Ascending aorta (tissue), 2 donors: Measurements from ENCODE around the gene DHRS7B. TPM values are rescaled to one million over a fixed set of nuclear protein-coding genes. Genes with fewer than 3 reads are reported as not detected.

Source experiments
- DNase-seq, 2 donors: peaks; one replicate each; pipeline ENCODE4 v3.0.0-alpha.2; 2019; ENCODE audit warnings: low spot score in 2 of 2
- H3K27ac ChIP-seq, 2 donors: fragments of 200-600 bp; sonication (generic); one replicate each; pipeline ENCODE4 v1.5.1; 2016 to 2017; ENCODE audit warnings: mild to moderate bottlenecking in 1 of 2
- H3K27me3 ChIP-seq: fragments of 200-600 bp; sonication (generic); one replicate; pipeline ENCODE4 v1.5.1; 2017
- H3K36me3 ChIP-seq, 2 donors: fragments of 200-600 bp; sonication (generic); one replicate each; pipeline ENCODE4 v1.5.1; 2016
- H3K4me1 ChIP-seq, 2 donors: fragments of 200-600 bp; sonication (generic); one replicate each; pipeline ENCODE4 v1.5.1; 2016 to 2017; ENCODE audit warnings: mild to moderate bottlenecking in 1 of 2
- H3K4me3 ChIP-seq, 2 donors: fragments of 200-600 bp; sonication (generic); one replicate each; pipeline ENCODE4 v1.5.1; 2016 to 2017; ENCODE audit warnings: mild to moderate bottlenecking in 1 of 2
- H3K9me3 ChIP-seq, 2 donors: fragments of 200-600 bp; sonication (generic); one replicate each; pipeline ENCODE4 v1.5.1; 2016
- intact Hi-C: fragments of 100-400 bp; cut with DNase I; formaldehyde crosslinking; loops from one replicate; pipeline ENCODE4 v1.15.1; 2023
- total RNA-seq: library from RNA; depleted of rRNA; stranded (reverse); fragments of >200 nt; gene quantifications from one replicate; pipeline ENCODE4 v1.1.0, GENCODE V29; 2016
- TF ChIP-seq, protein P1 (sequence below), 3 experiments: fragments of 200-600 bp in 2 of 3; fragments of 450-650 bp in 1 of 3; sonication (generic) in 2 of 3; IDR thresholded peaks; one replicate each; pipeline ENCODE4 v1.5.1; 2016 to 2019; ENCODE audit warnings: antibody characterized with exemption in 3 of 3, mild to moderate bottlenecking in 1 of 3, moderate library complexity in 1 of 3

DHRS7B gene
- total RNA-seq, 1 donor from 2014 or later, result 89.5 TPM

DNA sequence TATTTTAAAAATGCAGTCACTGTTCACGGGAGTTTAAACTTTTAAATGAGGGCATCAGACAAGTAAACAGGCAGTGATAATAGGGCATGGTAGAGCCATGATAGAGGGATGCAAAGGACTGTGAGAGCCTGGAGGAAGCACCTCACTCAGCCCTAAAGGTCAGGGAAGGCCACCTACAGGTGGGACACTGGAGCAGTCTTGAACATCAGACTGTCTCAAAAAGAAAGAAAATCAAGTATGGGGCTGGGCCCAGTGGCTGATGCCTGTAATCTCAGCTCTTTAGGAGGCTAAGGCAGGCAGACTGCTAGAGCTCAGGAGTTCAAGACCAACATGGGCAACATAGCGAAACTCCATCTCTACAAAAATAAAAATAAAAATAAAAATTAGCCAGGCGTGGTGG lies 31.0 kb upstream of the DHRS7B start:
- H3K27me3 ChIP-seq, result no peaks in the 10 kb centered on the region
- H3K9me3 ChIP-seq, result no peaks in the 10 kb centered on the region
- peaks cover 0 to 5% of the 10 kb centered on the region in 2 donors for H3K4me1 ChIP-seq
- H3K36me3 ChIP-seq, result no peaks in the 10 kb centered on the region
- no peak overlapping the region for H3K27ac ChIP-seq
- no peak overlapping the region for H3K4me3 ChIP-seq
- TF ChIP-seq, protein P1, sequence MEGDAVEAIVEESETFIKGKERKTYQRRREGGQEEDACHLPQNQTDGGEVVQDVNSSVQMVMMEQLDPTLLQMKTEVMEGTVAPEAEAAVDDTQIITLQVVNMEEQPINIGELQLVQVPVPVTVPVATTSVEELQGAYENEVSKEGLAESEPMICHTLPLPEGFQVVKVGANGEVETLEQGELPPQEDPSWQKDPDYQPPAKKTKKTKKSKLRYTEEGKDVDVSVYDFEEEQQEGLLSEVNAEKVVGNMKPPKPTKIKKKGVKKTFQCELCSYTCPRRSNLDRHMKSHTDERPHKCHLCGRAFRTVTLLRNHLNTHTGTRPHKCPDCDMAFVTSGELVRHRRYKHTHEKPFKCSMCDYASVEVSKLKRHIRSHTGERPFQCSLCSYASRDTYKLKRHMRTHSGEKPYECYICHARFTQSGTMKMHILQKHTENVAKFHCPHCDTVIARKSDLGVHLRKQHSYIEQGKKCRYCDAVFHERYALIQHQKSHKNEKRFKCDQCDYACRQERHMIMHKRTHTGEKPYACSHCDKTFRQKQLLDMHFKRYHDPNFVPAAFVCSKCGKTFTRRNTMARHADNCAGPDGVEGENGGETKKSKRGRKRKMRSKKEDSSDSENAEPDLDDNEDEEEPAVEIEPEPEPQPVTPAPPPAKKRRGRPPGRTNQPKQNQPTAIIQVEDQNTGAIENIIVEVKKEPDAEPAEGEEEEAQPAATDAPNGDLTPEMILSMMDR (IDR thresholded peaks at IDR 0.05), result no peak
- no peak for DNase-seq
- intact Hi-C loops, result loop anchor here (5.0 kb wide), 1 partner anchor 53 kb away; the partner anchor contains the start of gene USP22

DNA sequence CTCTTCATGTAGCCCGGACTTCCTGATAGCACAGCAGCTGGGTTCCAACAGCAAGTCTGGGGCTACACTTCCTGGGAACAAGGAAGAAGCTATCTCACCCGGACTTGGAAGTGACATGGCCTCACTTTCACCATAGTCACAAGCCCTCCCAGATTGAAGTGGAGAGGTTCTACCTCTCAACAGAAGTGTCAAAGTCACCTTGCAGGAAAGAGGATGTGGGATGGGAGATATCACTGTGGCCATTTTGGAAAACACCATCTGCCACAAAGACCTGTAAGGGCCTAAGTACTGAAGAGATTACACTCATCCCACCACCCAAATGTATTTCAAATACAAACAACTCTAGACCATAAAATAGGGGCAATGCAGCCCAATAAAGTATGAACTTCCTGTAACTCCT lies 29.9 kb upstream of the DHRS7B start:
- intact Hi-C loops, result loop anchor here (5.0 kb wide), 1 partner anchor 55 kb away; the partner anchor contains the start of gene USP22
- Histone ChIP-seq H3K4me1 (peaks cover 0 to 5% of the 10 kb centered on the region in 2 donors), H3K4me3 (no peak overlapping the region), H3K27ac (no peak overlapping the region), H3K27me3 (no peaks in the 10 kb centered on the region), H3K36me3 (no peaks in the 10 kb centered on the region), H3K9me3 (no peaks in the 10 kb centered on the region)
- DNase-seq, result no peak
- TF ChIP-seq, protein P1 (IDR thresholded peaks at IDR 0.05), result no peak

DNA sequence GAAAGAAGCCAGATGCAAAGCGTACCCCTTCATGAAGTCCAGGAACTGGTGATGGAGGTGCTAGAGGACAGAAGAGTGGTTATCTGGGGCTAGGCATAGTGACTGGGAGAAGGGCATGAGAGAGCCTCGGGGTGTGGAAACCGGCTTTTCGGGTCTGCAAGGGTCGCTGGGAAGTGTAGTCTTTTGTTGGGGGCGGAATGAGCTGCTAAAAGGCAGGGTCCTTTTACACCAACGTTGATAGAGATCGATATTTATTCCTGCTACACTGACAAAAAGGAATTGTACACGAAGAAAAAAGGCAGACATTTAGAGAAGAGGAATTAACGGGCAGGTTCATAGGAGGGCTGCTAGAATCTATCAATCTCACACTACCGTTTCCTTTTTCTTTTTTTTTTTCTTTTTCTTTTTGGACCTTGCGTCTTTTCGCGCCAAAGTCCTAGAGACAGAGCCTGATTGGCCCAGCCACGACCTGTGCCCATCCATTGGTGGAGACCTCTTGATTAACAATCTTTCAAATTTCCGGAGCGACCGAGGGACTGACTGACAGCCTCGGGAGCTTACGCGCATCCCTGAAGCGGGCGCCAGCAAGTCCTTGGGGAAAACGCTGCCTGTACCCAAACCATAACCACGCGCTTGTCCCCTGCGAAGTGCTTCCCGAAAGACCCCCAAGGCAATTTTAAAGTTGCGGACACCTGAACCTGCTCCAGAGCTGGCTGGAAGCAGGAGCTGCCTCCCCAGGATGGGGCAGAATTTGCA lies 27.7 kb upstream of the DHRS7B start:
- Histone ChIP-seq H3K4me1 (peaks cover 0 to 5% of the 10 kb centered on the region in 2 donors), H3K4me3 (peak overlapping the region; percentile 56 to 77), H3K27me3 (no peaks in the 10 kb centered on the region), H3K27ac (no peak overlapping the region), H3K36me3 (no peaks in the 10 kb centered on the region), H3K9me3 (no peaks in the 10 kb centered on the region)
- DNase-seq, result peak in 1 of 2 donors; percentile 73
- intact Hi-C loops, result loop anchor here (5.0 kb wide), 1 partner anchor 57 kb away; the partner anchor contains the start of gene USP22
- TF ChIP-seq, protein P1 (IDR thresholded peaks at IDR 0.05), result no peak

DNA sequence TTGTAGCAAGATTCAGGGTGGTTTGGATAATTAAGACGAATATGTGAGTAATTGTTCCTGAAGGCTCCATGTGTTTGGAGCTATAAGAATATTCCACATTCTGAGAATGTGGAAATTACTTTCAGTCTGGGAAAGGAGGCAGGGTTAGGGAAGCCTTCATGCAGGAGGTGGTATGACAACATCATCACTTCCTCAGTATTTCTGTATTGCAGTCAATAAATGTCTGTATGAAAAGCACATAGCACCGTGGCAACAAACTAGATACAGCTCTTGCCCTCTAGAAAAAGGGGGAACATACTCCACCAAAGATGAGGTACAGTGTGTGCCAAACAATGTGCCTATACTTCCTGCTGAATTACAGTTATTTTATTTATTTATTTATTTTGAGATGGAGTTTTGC lies 26.1 kb upstream of the DHRS7B start:
- H3K4me3 ChIP-seq, result no peak overlapping the region
- H3K36me3 ChIP-seq, result no peaks in the 10 kb centered on the region
- no peak for DNase-seq
- H3K27me3 ChIP-seq, result no peaks in the 10 kb centered on the region
- peaks cover 0 to 5% of the 10 kb centered on the region in 2 donors for H3K4me1 ChIP-seq
- intact Hi-C loops, result no loop called here
- TF ChIP-seq, protein P1 (IDR thresholded peaks at IDR 0.05), result no peak
- no peaks in the 10 kb centered on the region for H3K9me3 ChIP-seq
- no peak overlapping the region for H3K27ac ChIP-seq

DNA sequence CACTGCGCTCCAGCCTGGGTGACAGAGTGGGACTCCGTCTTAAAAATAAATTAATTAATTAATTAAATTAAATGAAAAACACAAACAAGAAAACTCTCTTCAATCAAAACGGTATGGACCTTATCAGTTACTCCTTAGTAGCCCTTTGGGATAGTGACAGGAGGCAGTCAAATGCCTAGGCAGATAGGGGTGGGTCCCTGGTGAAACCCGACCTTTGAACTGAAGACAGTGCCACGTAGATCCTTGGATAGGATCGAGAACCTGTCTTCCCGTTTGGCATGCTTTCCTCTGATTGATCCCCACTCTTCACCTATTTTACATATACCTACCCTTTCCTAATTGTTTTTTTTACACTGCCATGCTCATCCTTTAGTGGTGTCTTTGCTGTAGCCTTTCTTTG lies 22.2 kb upstream of the DHRS7B start:
- DNase-seq, result no peak
- Histone ChIP-seq H3K9me3 (no peaks in the 10 kb centered on the region), H3K27ac (no peak overlapping the region), H3K4me3 (no peak overlapping the region), H3K36me3 (no peaks in the 10 kb centered on the region), H3K4me1 (peaks cover 0 to 1% of the 10 kb centered on the region in 2 donors), H3K27me3 (no peaks in the 10 kb centered on the region)
- intact Hi-C loops, result no loop called here
- TF ChIP-seq, protein P1 (IDR thresholded peaks at IDR 0.05), result no peak
